ENCODE measurements around the gene RPLP1.

Gene RPLP1

GRCh38 chr15:69452692-69453521 is at the start of gene RPLP1 (continued):
- TF ChIP-seq ZBTB11 (tag by site-specific recombination; conservative IDR thresholded peaks at IDR 0.05; ENCODE audit: low read depth) (peak; percentile 88), GLIS1 (tag by site-specific recombination; IDR thresholded peaks at IDR 0.05) (no peak), ZBTB21 (tag by site-specific recombination; IDR thresholded peaks at IDR 0.05) (no peak), WT1 (tag by site-specific recombination; IDR thresholded peaks at IDR 0.05) (no peak), ZNF701 (tag by site-specific recombination; IDR thresholded peaks at IDR 0.05) (no peak), HOXD13 (CRISPR knock-in tag; IDR thresholded peaks at IDR 0.05; ENCODE audit: borderline replicate concordance) (no peak), ZNF112 (tag by site-specific recombination; IDR thresholded peaks at IDR 0.05) (no peak), ZNF449 (tag by site-specific recombination; IDR thresholded peaks at IDR 0.05) (no peak; the same call in none of the 2 replicates), ZSCAN5A (tag by site-specific recombination; IDR thresholded peaks at IDR 0.05) (peak; percentile 90), ZNF518A (tag by site-specific recombination; conservative IDR thresholded peaks at IDR 0.05; ENCODE audit: low read depth) (0 out of 2 replicates have a peak, but pooled peaks have one; percentile 9), ZFP41 (tag by site-specific recombination; IDR thresholded peaks at IDR 0.05; ENCODE audit: borderline replicate concordance) (peak; percentile 97; the same call in 1 of the 2 replicates), SP2 (tag by site-specific recombination; IDR thresholded peaks at IDR 0.05) (peak; percentile 87), ZBTB20 (tag by site-specific recombination; IDR thresholded peaks at IDR 0.05) (peak; percentile 88), PRDM2 (tag by site-specific recombination; IDR thresholded peaks at IDR 0.05; ENCODE audit: borderline replicate concordance) (peak; percentile 79; the same call in 1 of the 2 replicates), ZNF514 (tag by site-specific recombination; IDR thresholded peaks at IDR 0.05) (no peak), ZNF341 (tag by site-specific recombination; IDR thresholded peaks at IDR 0.05; ENCODE audit: low read depth) (no peak), ZNF830 (tag by site-specific recombination; IDR thresholded peaks at IDR 0.05; ENCODE audit: low read depth) (no peak)

Measured in HEK293 (cell line).